Kidney epithelial cell (primary cell): ENCODE measurements around the gene RGSL1. TPM values are rescaled to one million over a fixed set of nuclear protein-coding genes. Genes with fewer than 3 reads are reported as not detected.

Experiments used
- DNase-seq: peaks from one replicate; pipeline ENCODE4 v3.0.0-alpha.2; 2010; ENCODE audit warnings: low read depth
- H3K27me3 ChIP-seq: 2 replicates; pipeline ENCODE4 v1.6.0; 2011; ENCODE audit warnings: low read length; ENCODE audit not compliant: control insufficient read depth, insufficient read depth
- H3K36me3 ChIP-seq: 2 replicates; pipeline ENCODE4 v1.5.1; 2011; ENCODE audit warnings: low read length; ENCODE audit not compliant: control insufficient read depth, insufficient read depth
- H3K4me3 ChIP-seq: 2 replicates; pipeline ENCODE4 v1.5.1; 2011; ENCODE audit warnings: low read depth, mild to moderate bottlenecking, control low read depth, low read length
- CTCF ChIP-seq: IDR thresholded peaks from 2 replicates; pipeline ENCODE4 v1.5.1; 2011; ENCODE audit warnings: mild to moderate bottlenecking, moderate library complexity, low read length, control low read depth, inconsistent platforms; ENCODE audit not compliant: insufficient read depth, poor library complexity, severe bottlenecking
- total RNA-seq: library from RNA; depleted of rRNA; stranded (reverse); fragments of >200 nt; gene quantifications from 2 replicates; pipeline ENCODE4 v1.2.3, GENCODE V29; 2015

RGSL1 gene
- total RNA-seq, 1 donor from 2014 or later, result not detected

DNA sequence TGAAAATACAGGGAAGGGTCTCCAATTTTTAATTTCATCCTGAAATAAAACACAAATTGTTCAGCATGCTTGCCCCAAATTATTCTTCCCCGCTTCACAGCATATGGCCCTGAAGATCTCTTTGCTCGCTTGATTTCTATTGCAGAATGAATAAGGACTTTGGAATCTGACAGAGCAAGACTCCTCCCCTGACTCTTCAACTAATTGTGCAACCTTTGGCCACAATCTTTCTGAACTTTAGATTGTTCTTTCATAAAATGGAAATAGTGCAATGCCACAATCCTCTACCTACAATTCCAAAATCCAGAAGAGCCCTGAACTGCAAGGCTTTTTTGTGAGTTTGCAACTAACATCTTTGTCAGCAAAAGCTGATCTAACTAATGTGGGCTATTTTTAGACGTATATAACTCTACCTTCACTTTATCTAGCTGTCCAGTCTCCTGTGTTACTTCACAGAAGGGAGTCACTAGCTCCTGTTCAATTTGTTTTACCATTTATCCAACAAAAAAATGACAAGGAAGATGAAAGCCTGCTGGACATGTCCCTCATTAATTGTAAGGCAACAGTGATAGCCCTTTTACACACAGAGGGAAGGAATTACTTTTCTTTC, 125.7 kb downstream of the RGSL1 start:
- TF ChIP-seq CTCF, result no peak
- Histone ChIP-seq H3K4me3 (no peak overlapping the region), H3K36me3 (no peaks in the 10 kb centered on the region), H3K27me3 (no peaks in the 10 kb centered on the region)
- no peak for DNase-seq

GRCh38 chr1:182580736-182581135, 130.8 kb downstream of the RGSL1 start:
- no peaks in the 10 kb centered on the region for H3K27me3 ChIP-seq
- H3K4me3 ChIP-seq, result no peak overlapping the region
- TF ChIP-seq CTCF, result no peak
- DNase-seq, result no peak
- no peaks in the 10 kb centered on the region for H3K36me3 ChIP-seq

GRCh38 chr1:182584746-182585145, 134.8 kb downstream of the RGSL1 start:
- Histone ChIP-seq H3K4me3 (no peak overlapping the region), H3K27me3 (no peaks in the 10 kb centered on the region), H3K36me3 (no peaks in the 10 kb centered on the region)
- no peak for DNase-seq
- TF ChIP-seq CTCF, result no peak

DNA sequence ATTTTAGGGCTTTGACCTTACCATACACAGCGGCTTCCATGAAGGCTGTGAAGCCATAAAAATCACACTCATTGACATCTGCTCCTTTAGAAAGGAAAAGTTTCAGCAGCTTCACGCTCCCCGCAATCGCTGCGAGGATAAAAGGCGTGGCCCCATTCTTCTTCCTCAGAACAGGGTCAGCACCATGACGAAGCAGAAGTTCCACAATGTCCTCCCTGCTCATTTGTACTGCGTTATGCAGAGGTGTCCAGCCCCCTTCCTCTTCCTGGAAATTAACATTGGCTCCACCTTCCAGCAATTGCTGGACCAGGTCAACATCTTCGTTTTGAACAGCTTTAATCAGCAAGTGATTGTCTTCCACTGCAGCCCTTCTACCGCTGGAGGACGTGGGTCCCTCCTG, 136.4 kb downstream of the RGSL1 start:
- DNase-seq, result no peak
- Histone ChIP-seq H3K27me3 (no peaks in the 10 kb centered on the region), H3K36me3 (no peaks in the 10 kb centered on the region), H3K4me3 (no peak overlapping the region)
- TF ChIP-seq CTCF, result no peak

DNA sequence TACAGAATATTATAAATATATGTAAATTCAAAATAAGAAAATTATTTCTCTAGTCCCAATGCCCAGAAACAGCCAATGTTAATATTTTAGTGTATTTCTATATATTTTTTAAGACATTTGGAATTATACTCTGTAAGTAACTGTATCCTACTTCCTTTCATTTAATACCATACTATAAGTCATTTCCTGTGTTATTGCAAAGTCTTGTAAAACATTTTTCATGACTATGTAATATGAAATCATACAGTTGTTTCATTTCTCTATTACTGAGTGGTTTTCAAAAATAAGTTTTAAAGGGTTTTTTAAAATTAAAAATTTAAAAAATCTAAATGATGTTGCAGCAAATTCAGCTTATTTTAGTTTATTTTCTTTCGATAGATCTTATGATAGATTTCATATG, 137.1 kb downstream of the RGSL1 start:
- Histone ChIP-seq H3K36me3 (no peaks in the 10 kb centered on the region), H3K4me3 (no peak overlapping the region), H3K27me3 (no peaks in the 10 kb centered on the region)
- no peak for DNase-seq
- TF ChIP-seq CTCF, result no peak
